Effector memory CD4-positive, alpha-beta T cell (primary cell): ENCODE measurements around the gene P2RY13.

Source experiments
- DNase-seq, 3 donors: peaks; one replicate each; pipeline ENCODE4 v3.0.0-alpha.2; 2020
- H3K27ac ChIP-seq: 2 replicates; pipeline ENCODE4 v1.7.0; 2013; ENCODE audit warnings: mild to moderate bottlenecking, low read length, moderate library complexity; ENCODE audit not compliant: insufficient read depth, poor library complexity, severe bottlenecking
- H3K27me3 ChIP-seq: replicated peaks from 2 replicates; pipeline ENCODE4 v1.7.0; 2013; ENCODE audit warnings: mild to moderate bottlenecking, low read length; ENCODE audit not compliant: insufficient read depth, control insufficient read depth, poor library complexity, severe bottlenecking
- H3K36me3 ChIP-seq: 2 replicates; pipeline ENCODE4 v1.7.0; 2013; ENCODE audit warnings: mild to moderate bottlenecking, low read length, moderate library complexity; ENCODE audit not compliant: control insufficient read depth, insufficient read depth
- H3K4me1 ChIP-seq: 2 replicates; pipeline ENCODE4 v1.7.0; 2013; ENCODE audit warnings: low read length, mild to moderate bottlenecking; ENCODE audit not compliant: control insufficient read depth, insufficient read depth, poor library complexity, severe bottlenecking
- H3K4me3 ChIP-seq: 2 replicates; pipeline ENCODE4 v1.7.0; 2013; ENCODE audit warnings: low read length, low read depth, mild to moderate bottlenecking; ENCODE audit not compliant: insufficient read depth, poor library complexity, severe bottlenecking
- H3K9me3 ChIP-seq: 2 replicates; pipeline ENCODE4 v1.7.0; 2013; ENCODE audit warnings: mild to moderate bottlenecking, low read length, moderate library complexity; ENCODE audit not compliant: control insufficient read depth

The P2RY13 gene

GRCh38 chr3:151282921-151283320 is 46.4 kb downstream of the P2RY13 start:
- H3K36me3 ChIP-seq = no peaks in the 10 kb centered on the region
- no peak overlapping the region for H3K27ac ChIP-seq
- H3K27me3 ChIP-seq = no peaks in the 10 kb centered on the region
- no peaks in the 10 kb centered on the region for H3K9me3 ChIP-seq
- H3K4me1 ChIP-seq = no peaks in the 10 kb centered on the region
- no peak for DNase-seq
- no peak overlapping the region for H3K4me3 ChIP-seq

- DNase-seq = no peak
- Histone ChIP-seq H3K4me3 (no peak overlapping the region), H3K27me3 (no peaks in the 10 kb centered on the region), H3K9me3 (no peaks in the 10 kb centered on the region), H3K27ac (no peak overlapping the region), H3K4me1 (peaks cover 5% of the 10 kb centered on the region), H3K36me3 (no peaks in the 10 kb centered on the region)
Observed at GRCh38 chr3:151281671-151282324, 47.6 kb downstream of the P2RY13 start.

- no peaks in the 10 kb centered on the region for H3K36me3 ChIP-seq
- peak within 1 kb of the TSS; percentile 45 for H3K27ac ChIP-seq
- no peak within 1 kb of the TSS for H3K4me3 ChIP-seq
- no peak for DNase-seq
- no peaks in the 10 kb centered on the region for H3K9me3 ChIP-seq
- no peaks in the 10 kb centered on the region for H3K27me3 ChIP-seq
- peaks cover 16% of the 10 kb centered on the region for H3K4me1 ChIP-seq
Observed at GRCh38 chr3:151278230-151278629, 51.1 kb downstream of the P2RY13 start, which contains the start of gene P2RY14. Gene P2RY14, minus strand, starts transcription at chr3:151278542. Its CDS starts 64,226 bp downstream, at chr3:151214316.

- H3K27me3 ChIP-seq = no peaks in the 10 kb centered on the region
- no peaks in the 10 kb centered on the region for H3K36me3 ChIP-seq
- H3K4me1 ChIP-seq = peaks cover 16% of the 10 kb centered on the region
- H3K4me3 ChIP-seq = peak overlapping the region; percentile 12
- no peaks in the 10 kb centered on the region for H3K9me3 ChIP-seq
- peak in 2 of 3 donors; percentile 2 to 16 for DNase-seq
- peak overlapping the region; percentile 26 for H3K27ac ChIP-seq
Observed at GRCh38 chr3:151276687-151277042, 52.7 kb downstream of the P2RY13 start.
